ENCODE data around the gene TMEM184B.

- TF ChIP-seq, protein P1, sequence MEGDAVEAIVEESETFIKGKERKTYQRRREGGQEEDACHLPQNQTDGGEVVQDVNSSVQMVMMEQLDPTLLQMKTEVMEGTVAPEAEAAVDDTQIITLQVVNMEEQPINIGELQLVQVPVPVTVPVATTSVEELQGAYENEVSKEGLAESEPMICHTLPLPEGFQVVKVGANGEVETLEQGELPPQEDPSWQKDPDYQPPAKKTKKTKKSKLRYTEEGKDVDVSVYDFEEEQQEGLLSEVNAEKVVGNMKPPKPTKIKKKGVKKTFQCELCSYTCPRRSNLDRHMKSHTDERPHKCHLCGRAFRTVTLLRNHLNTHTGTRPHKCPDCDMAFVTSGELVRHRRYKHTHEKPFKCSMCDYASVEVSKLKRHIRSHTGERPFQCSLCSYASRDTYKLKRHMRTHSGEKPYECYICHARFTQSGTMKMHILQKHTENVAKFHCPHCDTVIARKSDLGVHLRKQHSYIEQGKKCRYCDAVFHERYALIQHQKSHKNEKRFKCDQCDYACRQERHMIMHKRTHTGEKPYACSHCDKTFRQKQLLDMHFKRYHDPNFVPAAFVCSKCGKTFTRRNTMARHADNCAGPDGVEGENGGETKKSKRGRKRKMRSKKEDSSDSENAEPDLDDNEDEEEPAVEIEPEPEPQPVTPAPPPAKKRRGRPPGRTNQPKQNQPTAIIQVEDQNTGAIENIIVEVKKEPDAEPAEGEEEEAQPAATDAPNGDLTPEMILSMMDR (conservative IDR thresholded peaks at IDR 0.05; ENCODE audit: low read length), result no peak
- TF ChIP-seq EZH2phosphoT487 (IDR thresholded peaks at IDR 0.05; ENCODE audit: borderline replicate concordance), result no peak
Measured at GRCh38 chr22:38290347-38290746, 17.5 kb upstream of the TMEM184B start.

Data from Loucy (cell line).